Stimulated activated CD8-positive, alpha-beta memory T cell treated with anti-CD3 and anti-CD28 coated beads, Interleukin-2, amount 100 ng/mL, for 48 hours (primary cell): ENCODE measurements around the gene TBC1D19.
"Not testable (repeated sequence)": the region's sequence is repeated elsewhere in the genome, so short reads cannot be mapped to it uniquely, and the experiment has no call there.

Experiments used
- DNase-seq, 2 donors: peaks; one replicate each; pipeline ENCODE4 v3.0.0-alpha.2; 2020; ENCODE audit warnings: low read depth in 2 of 2

The TBC1D19 gene

GRCh38 chr4:26682436-26682835, 98.6 kb downstream of the TBC1D19 start:
- no peak for DNase-seq

GRCh38 chr4:26685250-26685649, 101.4 kb downstream of the TBC1D19 start:
- no peak for DNase-seq

- DNase-seq: no peak
Measured at GRCh38 chr4:26687728-26688127, 103.8 kb downstream of the TBC1D19 start.

- DNase-seq: no peak
Measured at GRCh38 chr4:26690506-26690905, 106.6 kb downstream of the TBC1D19 start.

- DNase-seq: no peak
Measured at GRCh38 chr4:26692014-26692726, 108.3 kb downstream of the TBC1D19 start.

- DNase-seq: not testable (repeated sequence)
Measured at GRCh38 chr4:26694131-26694530, 110.2 kb downstream of the TBC1D19 start.

- DNase-seq: no peak
Measured at GRCh38 chr4:26700110-26700509, 116.2 kb downstream of the TBC1D19 start.

- DNase-seq: no peak
Measured at GRCh38 chr4:26701095-26701494, 117.2 kb downstream of the TBC1D19 start.

- no peak for DNase-seq
Measured at GRCh38 chr4:26701786-26702227, 117.9 kb downstream of the TBC1D19 start.

GRCh38 chr4:26707342-26707741, 123.5 kb downstream of the TBC1D19 start:
- DNase-seq: no peak

GRCh38 chr4:26709246-26709645, 125.4 kb downstream of the TBC1D19 start:
- no peak for DNase-seq

- no peak for DNase-seq
Measured at GRCh38 chr4:26713563-26714151, 129.8 kb downstream of the TBC1D19 start.

- no peak for DNase-seq
Measured at GRCh38 chr4:26715636-26716242, 131.9 kb downstream of the TBC1D19 start.

GRCh38 chr4:26717332-26717731, 133.4 kb downstream of the TBC1D19 start:
- DNase-seq: no peak

- DNase-seq: no peak
Measured at GRCh38 chr4:26719954-26720552, 136.2 kb downstream of the TBC1D19 start.

- no peak for DNase-seq
Measured at GRCh38 chr4:26721685-26722084, 137.8 kb downstream of the TBC1D19 start.

- no peak for DNase-seq
Measured at GRCh38 chr4:26723216-26723615, 139.3 kb downstream of the TBC1D19 start.

- DNase-seq: no peak
Measured at GRCh38 chr4:26724534-26724933, 140.7 kb downstream of the TBC1D19 start.

GRCh38 chr4:26726655-26727387, 142.9 kb downstream of the TBC1D19 start:
- DNase-seq: no peak

GRCh38 chr4:26727844-26728243, 144.0 kb downstream of the TBC1D19 start:
- no peak for DNase-seq

GRCh38 chr4:26729027-26729426, 145.1 kb downstream of the TBC1D19 start:
- DNase-seq: no peak

GRCh38 chr4:26729547-26729946, 145.7 kb downstream of the TBC1D19 start:
- no peak for DNase-seq
